Stimulated activated CD8-positive, alpha-beta memory T cell treated with anti-CD3 and anti-CD28 coated beads, Interleukin-12 subunit alpha, Interleukin-12 subunit beta, amount 100 ng/mL, for 24 hours (primary cell): Measurements from ENCODE around the gene RASSF3.
"Not testable (repeated sequence)": the region's sequence is repeated elsewhere in the genome, so short reads cannot be mapped to it uniquely, and the experiment has no call there.

Source experiments
- DNase-seq: peaks from one replicate; pipeline ENCODE4 v3.0.0-alpha.2; 2020; ENCODE audit errors: extremely low read depth

RASSF3 gene

DNA sequence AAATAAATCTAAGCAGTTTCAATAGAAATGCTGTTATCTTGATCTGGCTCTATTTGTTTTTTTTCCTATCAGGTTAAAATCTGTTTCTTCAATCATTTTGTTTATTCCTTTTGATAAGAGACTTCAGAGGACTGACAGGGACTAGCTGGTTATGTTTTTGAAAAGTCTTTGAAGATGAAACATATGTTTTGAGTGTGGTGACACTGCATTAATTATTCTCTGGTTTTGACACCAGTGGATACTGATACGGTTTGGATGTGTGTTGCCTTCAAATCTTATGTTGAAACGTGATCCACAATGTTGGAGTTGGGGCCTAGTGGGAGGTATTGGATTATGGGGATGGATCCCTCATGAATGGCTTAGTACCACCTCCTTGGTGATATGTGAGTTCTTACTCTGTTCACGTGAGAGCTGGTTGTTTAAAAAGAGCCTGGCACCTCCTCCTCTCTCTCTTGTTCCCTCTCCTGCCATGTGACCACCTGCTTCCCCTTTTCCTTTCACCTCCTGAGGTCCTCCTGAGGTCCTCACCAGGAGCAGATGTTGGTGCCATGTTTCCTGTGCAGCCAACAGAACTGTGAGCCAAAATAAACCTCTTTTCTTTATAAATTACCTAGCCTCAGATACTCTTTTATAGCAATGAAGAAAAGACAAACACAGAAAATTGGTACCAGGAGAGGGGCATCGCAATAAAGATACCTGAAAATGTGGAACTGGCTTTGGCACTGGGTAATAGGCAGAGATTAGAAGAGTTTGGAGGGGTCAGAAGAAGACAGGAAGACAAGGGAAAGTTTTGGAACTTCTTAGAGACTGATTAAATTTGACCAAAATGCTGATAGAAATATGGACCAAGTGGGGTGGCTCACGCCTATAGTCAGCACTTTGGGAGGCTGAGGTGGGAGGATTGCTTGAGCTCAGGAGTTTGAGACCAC is 23.0 kb downstream of the RASSF3 start:
- no peak for DNase-seq

DNA sequence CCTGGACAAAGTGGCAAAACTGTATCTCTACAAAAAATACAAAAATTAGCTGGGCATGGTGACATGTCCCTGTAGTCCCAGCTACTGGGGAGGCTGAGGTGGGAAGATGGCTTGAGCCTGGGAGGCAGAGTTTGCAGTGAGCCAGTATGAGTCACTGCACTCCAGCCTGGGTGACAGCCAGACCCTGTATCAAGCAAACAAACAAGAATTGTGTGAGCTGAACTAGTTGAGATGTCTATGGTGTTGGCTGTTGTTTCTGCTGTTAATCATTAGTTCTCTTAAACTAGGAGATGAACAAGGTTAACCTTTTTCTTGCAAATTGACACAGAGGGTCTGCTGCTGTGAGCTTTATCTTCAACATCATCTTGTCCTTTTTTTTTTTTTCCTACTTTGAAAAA is 23.6 kb downstream of the RASSF3 start:
- no peak for DNase-seq

DNA sequence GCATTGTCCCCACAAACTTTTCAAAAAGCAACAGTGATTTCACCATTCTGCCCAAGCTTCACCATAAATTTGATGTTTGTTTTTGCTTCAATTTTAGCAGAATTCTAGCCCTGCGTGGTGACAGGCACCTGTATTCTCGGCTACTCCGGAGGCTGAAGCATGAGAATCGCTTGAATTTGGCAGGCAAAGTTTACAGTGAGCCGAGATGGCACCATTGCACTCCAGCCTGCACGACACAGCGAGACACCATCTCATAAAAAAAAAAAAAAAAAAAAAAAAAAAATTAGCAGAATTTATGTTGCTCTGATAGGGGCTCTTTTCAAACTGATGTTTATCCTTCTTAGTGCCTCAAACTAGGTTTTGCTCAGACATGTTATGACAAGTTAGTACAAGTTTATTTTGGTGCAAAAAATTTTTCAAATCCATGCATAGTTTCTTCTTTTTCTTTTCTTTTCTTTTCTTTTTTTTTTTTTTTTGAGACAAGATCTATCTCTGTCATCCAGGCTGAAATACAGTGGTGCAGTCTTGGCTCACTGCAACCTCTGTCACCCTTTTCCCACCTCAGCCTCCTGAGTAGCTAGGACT is 24.3 kb downstream of the RASSF3 start:
- no peak for DNase-seq

DNA sequence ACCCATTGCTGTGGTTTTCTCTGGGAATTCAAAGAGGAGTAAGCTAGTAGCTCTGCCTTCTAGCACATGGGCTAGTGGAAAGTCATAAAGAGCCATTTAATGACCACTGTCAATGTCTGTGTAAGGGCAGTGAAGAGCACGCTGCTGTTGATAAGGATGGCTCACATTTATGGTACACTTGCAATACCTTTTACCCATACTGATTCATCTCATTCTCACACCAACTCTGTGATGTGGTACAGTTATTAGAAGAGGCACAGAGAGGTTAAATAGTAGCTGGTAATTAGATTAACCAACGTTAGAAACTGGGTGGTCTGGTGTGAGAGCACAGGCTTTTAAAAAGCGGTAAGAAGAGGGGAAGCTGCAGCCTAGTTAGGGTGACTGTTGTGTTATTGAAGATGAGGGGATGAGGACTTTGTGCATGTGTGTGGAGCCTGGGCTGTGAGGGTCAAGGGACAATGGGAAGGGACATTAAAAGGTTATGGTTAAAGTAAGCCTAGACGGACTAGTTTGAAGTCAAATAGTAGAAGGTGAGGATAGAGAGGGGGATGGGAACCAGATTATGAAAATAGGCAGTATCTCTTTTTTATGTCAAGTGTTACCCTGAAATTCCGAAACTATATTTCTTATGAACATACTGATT is 25.2 kb downstream of the RASSF3 start:
- DNase-seq, result no peak

DNA sequence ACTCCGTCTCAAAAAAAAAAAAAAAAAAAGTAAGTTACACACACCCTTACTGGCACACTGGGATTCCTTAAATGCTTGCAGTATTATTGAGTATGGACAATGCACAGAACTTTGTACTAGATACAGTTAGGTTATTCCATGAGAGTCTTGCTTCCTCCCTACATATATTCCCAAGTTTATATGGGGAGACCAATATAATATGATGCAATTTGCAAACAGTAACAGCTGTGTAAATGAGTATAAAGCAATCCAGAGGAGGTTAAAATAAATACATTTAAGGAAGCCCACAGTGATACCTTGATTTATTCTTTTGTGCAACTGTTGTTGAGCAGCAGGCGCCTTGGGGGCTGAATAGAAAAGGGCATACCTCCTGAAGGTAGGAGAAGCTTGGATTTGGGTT is 26.6 kb downstream of the RASSF3 start:
- DNase-seq, result no peak

DNA sequence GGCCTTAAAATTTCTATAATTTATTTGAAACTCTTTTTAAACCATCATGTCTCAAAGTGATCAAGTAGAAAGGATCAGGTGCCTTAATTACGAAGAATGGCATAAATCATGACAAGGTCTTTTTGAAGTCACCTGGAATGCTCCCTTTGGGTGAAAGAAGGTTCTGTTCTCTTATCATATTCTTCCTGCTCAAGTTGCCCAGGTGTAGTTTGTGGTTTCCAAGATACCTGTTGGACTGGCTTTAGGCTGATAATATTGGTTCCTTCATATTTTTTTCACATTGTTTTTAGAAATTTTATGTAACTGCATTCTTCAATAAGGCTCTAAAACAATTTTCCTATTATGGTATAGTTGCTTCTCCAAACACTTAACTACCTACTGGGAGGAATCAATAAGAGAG is 29.2 kb downstream of the RASSF3 start:
- no peak for DNase-seq

DNA sequence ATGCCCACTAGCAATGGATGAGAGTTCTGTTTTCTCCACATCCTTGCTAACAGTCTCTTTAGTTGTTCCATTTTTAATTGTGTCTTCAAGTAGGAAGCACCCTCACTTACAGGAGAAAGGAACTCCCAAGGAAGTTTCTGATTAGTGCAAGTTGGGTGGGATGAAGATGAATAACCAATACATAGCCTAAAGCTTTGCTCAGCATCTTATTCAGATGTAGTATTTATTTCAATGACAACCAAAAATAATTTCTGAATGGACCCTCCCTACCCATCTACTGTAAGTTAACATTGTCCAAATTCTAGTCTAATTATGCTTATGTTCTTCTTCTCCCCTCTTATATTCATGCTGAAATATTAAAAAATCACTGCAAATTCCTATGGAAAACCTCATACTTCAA is 36.0 kb downstream of the RASSF3 start:
- DNase-seq, result no peak

DNA sequence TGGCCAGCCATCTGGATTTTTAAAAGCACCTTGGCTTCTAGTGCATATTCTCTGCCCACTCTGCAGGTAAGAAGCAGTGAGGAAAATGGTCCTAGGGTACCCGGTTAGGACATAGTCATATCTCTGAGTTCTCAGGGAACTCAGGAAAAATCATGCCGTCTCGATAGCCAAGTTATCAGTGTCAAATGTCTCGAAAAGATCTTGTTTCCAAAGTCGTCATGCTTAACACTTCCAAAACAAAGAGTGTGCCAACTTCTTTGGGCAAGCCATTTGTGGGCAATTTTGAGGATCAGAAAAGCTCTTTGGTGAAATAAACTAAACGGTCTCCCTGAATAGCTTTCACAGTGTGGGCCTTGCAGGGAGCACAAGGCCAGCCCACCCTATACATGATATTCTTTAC is 39.2 kb downstream of the RASSF3 start:
- DNase-seq, result no peak

DNA sequence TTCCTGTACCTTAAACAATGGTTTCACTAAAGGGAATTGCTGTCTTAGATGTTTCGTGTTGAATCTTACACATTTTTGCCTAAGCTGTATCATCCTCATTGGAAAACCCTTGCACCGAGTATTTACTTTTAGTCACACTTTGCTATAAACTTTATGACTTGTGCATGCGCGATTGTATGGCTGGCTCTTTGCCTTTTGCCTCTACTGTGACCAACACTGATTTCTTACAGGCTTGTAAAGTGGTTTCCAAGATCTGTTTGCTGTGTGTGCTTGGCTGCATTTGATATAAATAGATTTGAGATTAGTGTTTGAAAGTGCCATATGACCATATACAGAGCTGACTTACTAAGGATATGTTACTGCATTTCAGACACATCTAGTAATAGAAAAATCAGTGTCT is 40.5 kb downstream of the RASSF3 start:
- DNase-seq, result no peak

DNA sequence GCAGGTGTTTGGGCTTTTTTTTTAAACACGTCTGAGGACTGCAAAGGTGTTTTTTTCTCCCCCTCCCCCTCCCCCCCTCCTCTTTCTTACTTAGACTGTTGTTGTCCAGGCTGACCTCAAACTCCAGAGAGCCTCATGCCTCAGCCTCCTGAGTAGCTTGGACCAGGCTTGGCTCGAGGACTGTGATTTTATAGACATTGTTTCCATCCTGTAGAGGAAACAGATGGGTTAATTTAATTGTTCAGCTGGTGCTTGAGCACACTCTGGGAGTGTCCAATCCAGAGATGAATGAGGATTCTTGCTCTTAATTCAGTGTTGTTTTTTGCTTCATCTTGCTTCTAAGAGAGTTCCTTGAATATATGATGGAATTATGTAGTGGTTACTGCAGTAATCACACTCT is 42.1 kb downstream of the RASSF3 start:
- no peak for DNase-seq

DNA sequence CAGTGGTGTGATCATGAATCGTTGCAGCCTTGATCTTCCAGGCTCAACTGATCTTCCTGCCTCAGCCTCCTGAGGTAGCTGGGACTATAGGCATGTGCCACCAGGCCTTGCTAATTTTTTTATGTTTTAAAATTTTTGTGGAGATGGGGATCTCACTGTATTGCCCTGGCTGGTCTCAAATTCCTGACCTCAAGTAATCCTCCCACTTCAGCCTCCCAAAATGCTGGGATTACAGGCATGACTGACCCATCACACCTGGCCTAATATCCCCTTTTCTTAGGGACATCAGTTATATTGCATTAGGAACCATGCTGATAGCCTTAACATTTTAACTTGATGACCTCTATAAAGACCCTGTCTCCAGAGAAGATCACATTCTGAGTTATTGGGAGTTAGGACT is 42.8 kb downstream of the RASSF3 start:
- DNase-seq, result no peak

DNA sequence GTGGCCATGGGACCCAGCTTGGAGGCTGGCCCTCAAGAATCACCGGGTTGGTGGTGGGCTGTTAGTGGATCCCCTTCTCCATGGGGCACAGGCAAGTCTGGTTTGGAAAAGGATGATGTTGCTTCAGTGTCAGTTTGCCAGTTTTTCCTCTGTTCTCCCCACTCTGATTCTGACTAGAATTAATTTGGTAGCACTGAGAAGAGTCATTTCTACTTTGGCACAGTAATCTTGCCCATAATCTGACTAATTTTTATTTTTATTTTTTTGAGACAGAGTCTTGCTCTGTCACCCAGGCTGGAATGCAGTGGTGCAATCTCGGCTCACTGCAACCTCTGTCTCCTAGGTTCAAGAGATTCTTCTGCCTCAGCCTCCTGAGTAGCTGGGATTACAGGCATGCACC is 43.6 kb downstream of the RASSF3 start:
- DNase-seq, result not testable (repeated sequence)

DNA sequence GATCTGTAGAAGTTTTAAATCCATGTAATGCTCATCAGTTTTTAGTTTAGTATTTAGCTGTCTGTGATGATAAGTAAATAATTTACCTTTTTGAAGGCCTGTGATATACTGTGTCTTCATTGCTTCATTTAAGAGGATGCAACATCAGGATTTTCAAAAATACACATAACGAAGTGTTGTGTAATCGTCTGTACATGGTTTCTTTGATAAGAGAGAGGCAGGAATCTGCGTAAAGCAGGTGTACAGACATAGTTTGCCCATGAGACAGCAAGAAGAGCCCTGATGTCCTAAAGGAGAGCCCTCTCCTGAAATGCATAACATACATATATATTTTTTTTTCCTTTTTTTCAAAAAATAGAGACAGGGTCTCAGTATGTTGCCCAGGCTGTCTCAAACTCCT is 44.8 kb downstream of the RASSF3 start:
- no peak for DNase-seq

DNA sequence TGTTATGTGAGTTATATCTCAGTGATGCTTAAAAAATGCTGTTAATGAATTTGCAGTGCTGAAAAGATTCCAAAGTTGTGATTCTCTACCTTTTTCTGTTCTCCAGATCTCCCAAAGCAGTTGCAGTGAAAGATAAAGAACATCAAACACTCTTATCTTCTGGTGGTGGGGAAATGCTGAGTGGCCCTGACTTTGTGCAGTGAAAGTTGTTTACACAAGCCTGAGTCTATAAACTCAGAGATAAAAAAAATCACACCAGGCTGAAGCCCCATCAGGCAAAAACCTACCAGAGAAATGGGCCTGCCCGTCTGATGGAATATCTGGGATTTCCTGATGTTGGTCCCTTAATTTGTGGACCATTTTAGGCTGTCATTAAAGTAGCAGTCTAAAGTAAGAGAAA is 46.1 kb downstream of the RASSF3 start:
- no peak for DNase-seq

DNA sequence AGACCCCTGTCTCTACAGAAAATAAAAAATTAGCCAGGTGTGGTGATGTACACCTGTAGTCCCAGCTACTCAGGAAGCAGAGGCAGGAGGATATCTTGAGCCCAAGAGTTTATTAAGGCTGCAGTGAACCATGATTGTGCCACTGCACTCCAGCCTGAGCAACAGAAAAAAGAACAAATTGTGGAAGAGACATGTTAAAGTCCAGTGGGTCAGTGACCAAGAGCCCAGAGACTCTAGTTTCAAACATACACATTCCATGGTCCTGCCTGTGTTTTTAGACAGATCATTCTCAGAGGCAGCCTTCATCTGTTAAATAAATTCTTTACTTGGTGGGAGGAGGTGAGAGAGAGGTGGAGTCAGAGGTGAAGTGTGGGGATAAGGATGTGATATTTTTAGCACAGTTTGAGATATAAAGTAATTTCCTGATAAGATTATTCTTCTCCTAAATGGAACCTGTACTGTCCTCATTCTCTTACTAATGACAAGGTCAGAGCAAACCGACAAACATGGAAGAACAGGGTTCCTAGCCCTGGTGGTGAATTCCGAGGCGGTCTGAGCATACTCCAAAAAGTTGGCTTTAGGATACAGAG is 48.7 kb downstream of the RASSF3 start:
- no peak for DNase-seq

DNA sequence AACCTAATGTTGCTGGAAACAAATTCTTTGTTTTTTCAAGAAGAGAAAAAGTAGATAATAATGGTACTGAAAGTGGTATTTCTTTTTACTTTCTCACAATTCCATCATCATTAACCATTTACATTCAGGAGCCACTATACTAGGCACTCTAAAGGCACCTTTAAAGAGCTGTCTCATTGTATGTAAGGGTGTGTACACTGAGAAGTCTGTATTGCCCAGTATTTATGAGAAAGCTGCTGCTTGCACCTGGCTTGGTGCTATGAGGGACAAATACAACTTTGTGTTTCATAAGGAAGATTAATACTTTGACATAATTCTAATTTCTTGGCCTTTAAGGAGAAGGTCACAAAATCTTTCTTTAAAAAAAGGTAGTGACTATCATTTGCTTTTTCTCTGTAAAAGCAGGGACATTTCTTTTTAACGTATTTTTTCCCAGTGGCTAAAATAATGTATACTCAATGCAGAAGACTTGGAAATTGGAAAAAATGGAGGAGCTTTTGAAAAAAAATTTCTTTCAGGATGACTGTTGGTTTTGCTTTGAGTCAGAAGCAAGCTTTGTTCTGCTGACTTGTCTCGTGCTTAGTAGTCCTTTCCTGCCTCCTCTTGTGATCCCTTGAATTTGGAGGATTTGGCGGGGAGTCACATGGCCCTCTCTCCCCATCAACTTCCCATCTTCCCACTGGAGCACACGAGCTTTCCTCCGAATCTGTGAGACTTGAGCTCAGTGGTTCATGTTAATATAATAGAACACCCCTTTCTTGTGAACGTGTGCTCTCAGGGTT is 50.1 kb downstream of the RASSF3 start:
- DNase-seq, result no peak

DNA sequence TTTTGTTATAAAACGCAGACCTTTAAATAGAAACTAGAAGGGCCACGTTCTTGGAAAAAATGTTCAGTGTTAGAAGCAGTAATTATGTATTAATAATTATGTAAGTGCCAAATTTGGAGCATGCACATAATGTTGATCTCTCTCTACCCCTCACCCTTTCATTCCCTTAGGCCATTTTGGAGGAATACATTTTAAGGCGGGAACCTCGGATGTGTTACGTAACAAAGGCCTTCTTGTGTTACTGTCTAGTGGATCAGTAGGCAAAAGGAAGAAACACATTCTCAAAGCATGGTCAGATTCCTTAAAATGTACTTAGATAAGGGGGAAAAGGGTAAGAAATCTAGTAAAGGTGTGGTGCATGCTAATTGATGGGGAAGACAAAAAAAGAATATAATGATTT is 52.7 kb downstream of the RASSF3 start:
- DNase-seq, result no peak

DNA sequence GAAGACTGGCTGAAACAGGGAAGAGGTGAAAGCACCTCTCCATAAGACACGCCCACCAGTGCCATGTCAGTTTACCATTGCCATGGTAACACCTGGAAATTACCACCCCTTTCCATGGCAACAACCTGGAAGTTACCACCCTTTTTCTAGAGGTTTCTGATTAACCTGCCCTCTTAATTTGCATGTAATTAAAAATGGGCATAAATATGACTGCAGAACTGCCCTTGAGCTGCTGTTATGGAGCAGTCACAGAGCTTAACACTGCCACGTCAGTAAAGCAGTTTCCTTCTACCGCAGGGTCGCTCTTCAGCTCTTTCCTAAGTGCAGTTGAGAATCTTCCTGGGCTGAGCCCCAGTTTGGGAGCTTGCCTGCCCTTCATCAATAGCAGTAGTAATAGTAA is 55.2 kb downstream of the RASSF3 start:
- no peak for DNase-seq

DNA sequence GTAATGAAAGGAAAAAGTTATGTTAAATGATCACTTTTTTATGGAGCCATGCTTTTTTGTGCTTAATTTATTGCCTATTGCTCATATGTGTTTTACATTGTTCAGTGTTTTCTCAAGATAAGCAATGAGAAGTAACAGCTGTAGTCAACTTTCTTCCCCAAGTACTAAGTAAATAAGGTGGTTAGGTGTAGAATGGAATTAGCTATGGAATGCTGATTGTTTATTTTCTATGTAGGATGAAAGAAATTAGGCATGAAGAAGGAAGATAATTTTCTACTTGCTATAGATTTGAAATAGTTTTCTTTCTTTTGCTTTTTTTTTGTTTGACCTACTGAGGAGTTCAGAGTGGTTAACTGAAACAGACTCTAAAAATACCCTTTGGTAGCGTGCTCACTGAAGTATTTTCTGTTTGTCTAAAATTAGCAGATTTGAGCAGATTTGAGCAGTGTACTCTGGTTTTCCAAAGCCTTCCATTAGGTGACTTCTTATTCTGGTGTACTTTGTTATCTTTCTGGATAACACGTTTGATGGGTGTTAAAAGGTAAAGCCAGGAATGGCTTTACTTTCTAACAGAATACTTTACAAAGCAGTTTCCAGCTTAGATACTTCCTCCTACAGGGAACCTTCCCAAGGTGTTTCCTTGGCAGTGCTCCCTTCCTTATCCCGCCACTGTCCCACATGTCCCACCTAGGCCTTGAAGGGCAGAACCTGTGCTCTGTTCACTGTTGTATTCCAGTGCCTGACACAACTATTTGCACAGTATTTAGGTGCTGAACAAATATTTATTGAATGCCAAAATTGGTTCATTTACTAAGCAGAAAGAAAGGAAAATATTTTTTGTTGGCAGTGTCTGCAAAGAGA is 56.0 kb downstream of the RASSF3 start:
- DNase-seq, result no peak

DNA sequence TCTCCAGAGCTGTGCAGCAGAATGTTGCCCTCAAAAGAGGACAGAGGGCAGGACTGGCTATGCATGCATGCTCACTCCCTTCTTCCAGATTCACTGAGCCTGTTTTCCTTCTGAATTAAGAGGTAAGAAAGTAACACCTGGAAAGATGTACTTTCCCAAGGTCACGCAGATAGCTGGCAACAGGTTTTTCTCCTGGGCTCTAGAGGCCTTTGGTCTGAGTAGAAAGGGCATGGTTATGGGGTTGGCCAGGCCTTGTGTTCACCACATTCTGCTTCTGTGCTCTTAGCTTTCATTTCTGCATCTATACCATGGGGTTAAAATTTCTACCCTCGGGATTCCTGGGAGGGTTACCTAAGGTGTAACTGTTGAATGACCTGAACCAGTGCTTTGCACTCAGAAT is 57.5 kb downstream of the RASSF3 start:
- no peak for DNase-seq

DNA sequence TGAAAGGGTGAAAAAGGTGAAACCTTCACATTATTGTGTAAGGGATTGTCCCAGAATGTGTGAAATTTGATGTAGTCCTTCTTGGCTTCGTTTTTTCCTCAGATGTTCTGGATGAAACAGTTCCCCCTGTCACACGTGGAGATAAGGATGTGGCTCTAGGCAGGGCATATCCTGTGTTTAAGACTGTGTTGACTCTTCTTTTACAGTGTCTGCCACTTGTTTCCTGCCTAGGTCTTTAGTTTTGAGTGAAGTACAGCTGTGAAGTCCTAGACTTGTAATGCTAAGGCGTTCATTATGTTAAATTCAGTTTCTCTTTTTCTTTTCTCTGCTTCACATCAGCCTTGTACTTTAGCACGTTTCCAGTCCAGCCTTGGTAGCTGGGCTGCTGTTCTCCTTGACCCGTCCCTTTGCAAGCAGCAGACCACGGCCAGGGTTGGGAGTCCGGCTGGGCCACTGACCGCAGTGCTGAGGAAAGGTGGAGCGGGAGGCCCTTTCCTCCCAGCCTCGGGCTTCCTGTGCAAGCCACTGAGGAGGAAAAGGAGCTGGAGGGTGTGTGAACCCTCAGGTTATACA is 59.1 kb downstream of the RASSF3 start:
- DNase-seq, result no peak
